Effector memory CD8-positive, alpha-beta T cell (primary cell): ENCODE results near the gene DCDC2C.
"Not testable (repeated sequence)": the region's sequence is repeated elsewhere in the genome, so short reads cannot be mapped to it uniquely, and the experiment has no call there.

Experiments used
- ATAC-seq: fragments of 150-1000 bp; cut with Tn5 transposase; replicated peaks from 2 replicates; pipeline ENCODE4 v1.10.0; 2021; ENCODE audit warnings: mild to moderate bottlenecking, moderate library complexity
- DNase-seq, 3 experiments: peaks; one replicate each; pipeline ENCODE4 v3.0.0; 2021
- H3K27ac Mint-ChIP-seq, 2 donors: one replicate each; pipeline ENCODE4 v1.8.0; 2022; ENCODE audit warnings: mild to moderate bottlenecking in 2 of 2, mixed read lengths in 2 of 2, moderate library complexity in 2 of 2
- H3K27me3 Mint-ChIP-seq, 2 donors: one replicate each; pipeline ENCODE4 v1.8.0; 2022; ENCODE audit warnings: mixed read lengths in 2 of 2
- H3K36me3 Mint-ChIP-seq: one replicate; pipeline ENCODE4 v1.8.0; 2022; ENCODE audit warnings: mild to moderate bottlenecking, moderate library complexity, mixed read lengths; ENCODE audit not compliant: insufficient read depth
- H3K4me1 Mint-ChIP-seq, 2 donors: one replicate each; pipeline ENCODE4 v1.8.0; 2022; ENCODE audit warnings: low read depth in 2 of 2, mixed read lengths in 2 of 2
- H3K4me3 Mint-ChIP-seq, 2 donors: one replicate each; pipeline ENCODE4 v1.8.0; 2022; ENCODE audit warnings: mild to moderate bottlenecking in 2 of 2, mixed read lengths in 2 of 2, moderate library complexity in 2 of 2
- H3K9me3 Mint-ChIP-seq, 2 donors: one replicate each; pipeline ENCODE4 v1.8.0; 2022; ENCODE audit warnings: mixed read lengths in 2 of 2
- total RNA-seq, 9 experiments: gene quantifications; one replicate each; lab custom pipeline; 2026; lab: John Stamatoyannopoulos, UW

Gene DCDC2C
- total RNA-seq: 0 to 0.12 (median 0) reads per million in 9 experiments

GRCh38 chr2:3703236-3703756, at the start of gene DCDC2C:
Gene DCDC2C (plus strand): TSS chr2:3703575. CDS start chr2:3703752, 177 bp downstream.
- Mint-ChIP-seq H3K36me3 (peaks cover 3% of the 10 kb centered on the region), H3K4me3 (no peak within 1 kb of the TSS), H3K9me3 (no peaks in the 10 kb centered on the region), H3K27me3 (peaks cover 32 to 72% of the 10 kb centered on the region in 2 donors), H3K27ac (no peak within 1 kb of the TSS), H3K4me1 (peaks cover 0 to 2% of the 10 kb centered on the region in 2 donors)
- ATAC-seq: no peak
- DNase-seq: no peak

- Mint-ChIP-seq H3K4me1 (peaks cover 12% of the 10 kb centered on the region in 2 donors), H3K4me3 (peak overlapping the region in 1 of 2 donors; percentile 2), H3K27me3 (no peaks in the 10 kb centered on the region), H3K27ac (no peak overlapping the region), H3K36me3 (peaks cover 16% of the 10 kb centered on the region), H3K9me3 (no peaks in the 10 kb centered on the region)
- DNase-seq (no peak), ATAC-seq (no peak)
These were observed 49.4 kb upstream of the DCDC2C start for GRCh38 chr2:3654011-3654410.

GRCh38 chr2:3654531-3655225, 48.7 kb upstream of the DCDC2C start:
- DNase-seq (no peak), ATAC-seq (no peak)
- peaks cover 16% of the 10 kb centered on the region for H3K36me3 Mint-ChIP-seq
- H3K27me3 Mint-ChIP-seq: no peaks in the 10 kb centered on the region
- H3K27ac Mint-ChIP-seq: no peak overlapping the region
- H3K4me1 Mint-ChIP-seq: peaks cover 13% of the 10 kb centered on the region in 2 donors
- H3K9me3 Mint-ChIP-seq: no peaks in the 10 kb centered on the region
- no peak overlapping the region for H3K4me3 Mint-ChIP-seq

- H3K9me3 Mint-ChIP-seq: no peaks in the 10 kb centered on the region
- peaks cover 12% of the 10 kb centered on the region for H3K36me3 Mint-ChIP-seq
- H3K27me3 Mint-ChIP-seq: no peaks in the 10 kb centered on the region
- ATAC-seq (no peak), DNase-seq (no peak)
- H3K27ac Mint-ChIP-seq: no peak overlapping the region
- peaks cover 14 to 15% of the 10 kb centered on the region in 2 donors for H3K4me1 Mint-ChIP-seq
- H3K4me3 Mint-ChIP-seq: no peak overlapping the region
These were observed 47.3 kb upstream of the DCDC2C start for GRCh38 chr2:3655871-3656761.

- ATAC-seq: no peak
- no peaks in the 10 kb centered on the region for H3K27me3 Mint-ChIP-seq
- H3K27ac Mint-ChIP-seq: peak overlapping the region in 1 of 2 donors; percentile 71
- H3K36me3 Mint-ChIP-seq: peaks cover 3% of the 10 kb centered on the region
- no peak for DNase-seq
- no peak overlapping the region for H3K4me3 Mint-ChIP-seq
- H3K9me3 Mint-ChIP-seq: no peaks in the 10 kb centered on the region
- H3K4me1 Mint-ChIP-seq: peaks cover 7 to 9% of the 10 kb centered on the region in 2 donors
These were observed 46.3 kb upstream of the DCDC2C start for GRCh38 chr2:3656762-3657721.

GRCh38 chr2:3657881-3658280, 45.5 kb upstream of the DCDC2C start, which contains the start of gene ALLC:
Gene ALLC (plus strand): TSS chr2:3658200. CDS start chr2:3671158, 12,958 bp downstream.
- peaks cover 6 to 7% of the 10 kb centered on the region in 2 donors for H3K4me1 Mint-ChIP-seq
- H3K27ac Mint-ChIP-seq: peak within 1 kb of the TSS in 1 of 2 donors; percentile 71
- no peaks in the 10 kb centered on the region for H3K9me3 Mint-ChIP-seq
- no peak for ATAC-seq
- H3K4me3 Mint-ChIP-seq: no peak within 1 kb of the TSS
- peaks cover 0 to 3% of the 10 kb centered on the region in 2 donors for H3K27me3 Mint-ChIP-seq
- DNase-seq: no peak
- no peaks in the 10 kb centered on the region for H3K36me3 Mint-ChIP-seq

GRCh38 chr2:3659447-3660432, 43.6 kb upstream of the DCDC2C start:
- Mint-ChIP-seq H3K4me1 (peaks cover 6 to 7% of the 10 kb centered on the region in 2 donors), H3K27ac (no peak overlapping the region), H3K9me3 (no peaks in the 10 kb centered on the region), H3K36me3 (no peaks in the 10 kb centered on the region), H3K4me3 (no peak overlapping the region), H3K27me3 (peaks cover 0 to 6% of the 10 kb centered on the region in 2 donors)
- DNase-seq (no peak), ATAC-seq (no peak)

- not testable (repeated sequence) for H3K27ac Mint-ChIP-seq, H3K9me3 Mint-ChIP-seq, ATAC-seq, H3K4me1 Mint-ChIP-seq, H3K4me3 Mint-ChIP-seq, H3K36me3 Mint-ChIP-seq, DNase-seq
- H3K27me3 Mint-ChIP-seq: peaks cover 0 to 12% of the 10 kb centered on the region in 2 donors
These were observed 42.7 kb upstream of the DCDC2C start for GRCh38 chr2:3660640-3661039.

- H3K4me1 Mint-ChIP-seq: peaks cover 6 to 7% of the 10 kb centered on the region in 2 donors
- DNase-seq (no peak), ATAC-seq (no peak)
- H3K27me3 Mint-ChIP-seq: peaks cover 0 to 18% of the 10 kb centered on the region in 2 donors
- no peaks in the 10 kb centered on the region for H3K36me3 Mint-ChIP-seq
- H3K27ac Mint-ChIP-seq: no peak overlapping the region
- H3K4me3 Mint-ChIP-seq: no peak overlapping the region
- H3K9me3 Mint-ChIP-seq: no peaks in the 10 kb centered on the region
These were observed 42.2 kb upstream of the DCDC2C start for GRCh38 chr2:3661149-3661660.

GRCh38 chr2:3662239-3662638, 41.1 kb upstream of the DCDC2C start:
- H3K27me3 Mint-ChIP-seq: peaks cover 0 to 27% of the 10 kb centered on the region in 2 donors

GRCh38 chr2:3664118-3664517, 39.3 kb upstream of the DCDC2C start:
- H3K27ac Mint-ChIP-seq: no peak overlapping the region
- H3K4me3 Mint-ChIP-seq: no peak overlapping the region
- H3K36me3 Mint-ChIP-seq: no peaks in the 10 kb centered on the region
- ATAC-seq (no peak), DNase-seq (no peak)
- H3K4me1 Mint-ChIP-seq: peaks cover 6 to 7% of the 10 kb centered on the region in 2 donors
- H3K9me3 Mint-ChIP-seq: no peaks in the 10 kb centered on the region
- peaks cover 0 to 39% of the 10 kb centered on the region in 2 donors for H3K27me3 Mint-ChIP-seq

More at GRCh38 chr2:3662239-3662638, 41.1 kb upstream of the DCDC2C start:
- Mint-ChIP-seq H3K27ac (no peak overlapping the region), H3K9me3 (no peaks in the 10 kb centered on the region), H3K4me1 (peaks cover 6 to 7% of the 10 kb centered on the region in 2 donors), H3K4me3 (no peak overlapping the region), H3K36me3 (no peaks in the 10 kb centered on the region)
- DNase-seq (no peak), ATAC-seq (no peak)
